PC-3 (cell line): Measurements from ENCODE around the gene DYNC2I2. TPM values are rescaled to one million over a fixed set of nuclear protein-coding genes. Genes with fewer than 3 reads are reported as not detected.

Source experiments
- ATAC-seq: fragments of 200-7000 bp; cut with Tn5 transposase; 2 replicates; pipeline ENCODE4 v1.9.1; 2020; ENCODE audit warnings: mild to moderate bottlenecking, moderate library complexity
- BruUV-seq: library from RNA; stranded (reverse); fragments of 400-500 nt; replicated peaks from 2 replicates; lab custom pipeline; 2021; lab: Mats Ljungman, UMichigan
- CTCF ChIA-PET: fragments of 300-600 bp; sonication (Branson Sonifier 250); formaldehyde crosslinking; loops from one replicate; lab custom pipeline; 2022; ENCODE audit warnings: antibody characterized with exemption; lab: Charles Lee
- POLR2A ChIA-PET: fragments of 300-600 bp; sonication (Branson Sonifier 250); formaldehyde crosslinking; loops from one replicate; lab custom pipeline; 2022; ENCODE audit warnings: antibody characterized with exemption; ENCODE audit not compliant: unreplicated experiment; lab: Charles Lee
- DNase-seq: peaks from one replicate; pipeline ENCODE4 v3.0.0-alpha.2; 2015
- H2AFZ ChIP-seq: fragments of 300-600 bp; sonication (generic); 2 replicates; pipeline ENCODE4 v1.6.0; 2016; ENCODE audit warnings: antibody characterized with exemption, low read length
- H3F3A ChIP-seq: fragments of 300-600 bp; sonication (generic); one replicate; pipeline ENCODE4 v1.6.0; 2017; ENCODE audit warnings: antibody characterized with exemption, low read length, control low read depth, mild to moderate bottlenecking; ENCODE audit not compliant: unreplicated experiment
- H3K27ac ChIP-seq: fragments of 300-600 bp; sonication (generic); 2 replicates; pipeline ENCODE4 v1.5.1; 2016; ENCODE audit warnings: mild to moderate bottlenecking, low read length
- H3K27me3 ChIP-seq: fragments of 300-600 bp; sonication (generic); 2 replicates; pipeline ENCODE4 v1.6.1; 2016; ENCODE audit warnings: low read length, mixed read lengths
- H3K36me3 ChIP-seq: fragments of 300-600 bp; sonication (generic); 2 replicates; pipeline ENCODE4 v1.6.1; 2016; ENCODE audit warnings: low read depth, mixed run types, low read length, mixed read lengths
- H3K4me1 ChIP-seq: fragments of 300-600 bp; sonication (generic); 2 replicates; pipeline ENCODE4 v1.5.1; 2016; ENCODE audit warnings: low read length; ENCODE audit not compliant: insufficient read depth
- H3K4me2 ChIP-seq: fragments of 300-600 bp; sonication (generic); 2 replicates; pipeline ENCODE4 v1.6.0; 2016; ENCODE audit warnings: low read length
- H3K4me3 ChIP-seq: fragments of 300-600 bp; sonication (generic); 2 replicates; pipeline ENCODE4 v1.5.1; 2016; ENCODE audit warnings: mild to moderate bottlenecking, low read length, mixed read lengths
- H3K79me2 ChIP-seq: fragments of 300-600 bp; sonication (generic); 2 replicates; pipeline ENCODE4 v1.6.1; 2017; ENCODE audit warnings: low read length, mixed read lengths
- H3K9ac ChIP-seq: fragments of 300-600 bp; sonication (generic); 2 replicates; pipeline ENCODE4 v1.6.0; 2016; ENCODE audit warnings: mild to moderate bottlenecking, low read length
- H3K9me2 ChIP-seq: fragments of 300-600 bp; sonication (generic); replicated peaks from 2 replicates; pipeline ENCODE4 v1.6.1; 2016; ENCODE audit warnings: mixed run types, low read length, mixed read lengths
- H3K9me3 ChIP-seq: fragments of 300-600 bp; sonication (generic); 2 replicates; pipeline ENCODE4 v1.6.1; 2016; ENCODE audit warnings: low read length, mixed read lengths
- H4K20me1 ChIP-seq: fragments of 300-600 bp; sonication (generic); 2 replicates; pipeline ENCODE4 v1.6.1; 2016; ENCODE audit warnings: low read length, mixed read lengths
- CTCF ChIP-seq: fragments of 300-600 bp; sonication (generic); conservative IDR thresholded peaks from 2 replicates; pipeline ENCODE4 v1.5.1; 2017; ENCODE audit warnings: antibody characterized with exemption, low read depth, mild to moderate bottlenecking, low read length
- EZH2 ChIP-seq: fragments of 300-600 bp; sonication (generic); IDR thresholded peaks from one replicate; pipeline ENCODE4 v1.6.1; 2017; ENCODE audit warnings: antibody characterized with exemption, mild to moderate bottlenecking, low read length; ENCODE audit not compliant: unreplicated experiment
- EZH2phosphoT487 ChIP-seq: fragments of 300-600 bp; sonication (generic); IDR thresholded peaks from 2 replicates; pipeline ENCODE4 v1.6.1; 2018; ENCODE audit warnings: mild to moderate bottlenecking, antibody characterized with exemption, low read length, borderline replicate concordance
- intact Hi-C: fragments of 100-400 bp; cut with micrococcal nuclease; formaldehyde crosslinking; loops from 2 replicates; pipeline ENCODE4 v1.9.0; 2023
- total RNA-seq: library from RNA; depleted of rRNA; stranded (reverse); fragments of >200 nt; gene quantifications from 2 replicates; pipeline ENCODE4 v1.2.3, GENCODE V29; 2014

Gene DYNC2I2
- total RNA-seq, 1 experiment from 2014 or later: 196 TPM

DNA sequence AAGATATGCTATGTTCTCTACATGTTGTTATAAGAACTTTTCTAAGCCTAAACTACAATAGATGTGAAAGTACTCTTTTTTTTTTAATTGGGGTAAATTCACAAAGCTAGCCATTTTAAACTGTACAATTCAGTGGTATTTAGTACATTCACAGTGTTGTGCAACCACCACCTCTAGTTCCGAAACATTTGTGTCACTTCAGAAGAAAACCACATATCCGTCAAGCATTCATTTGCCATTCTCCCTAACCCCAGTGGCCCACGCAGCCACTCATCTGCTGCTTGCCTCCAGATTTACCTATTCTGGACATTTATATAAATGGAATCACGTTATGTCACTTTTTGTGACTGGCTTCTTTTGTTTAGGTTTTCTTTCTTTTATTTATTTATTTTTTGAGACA lies 61.2 kb downstream of the DYNC2I2 start:
- peaks cover 35% of the 10 kb centered on the region for H3K36me3 ChIP-seq

DNA sequence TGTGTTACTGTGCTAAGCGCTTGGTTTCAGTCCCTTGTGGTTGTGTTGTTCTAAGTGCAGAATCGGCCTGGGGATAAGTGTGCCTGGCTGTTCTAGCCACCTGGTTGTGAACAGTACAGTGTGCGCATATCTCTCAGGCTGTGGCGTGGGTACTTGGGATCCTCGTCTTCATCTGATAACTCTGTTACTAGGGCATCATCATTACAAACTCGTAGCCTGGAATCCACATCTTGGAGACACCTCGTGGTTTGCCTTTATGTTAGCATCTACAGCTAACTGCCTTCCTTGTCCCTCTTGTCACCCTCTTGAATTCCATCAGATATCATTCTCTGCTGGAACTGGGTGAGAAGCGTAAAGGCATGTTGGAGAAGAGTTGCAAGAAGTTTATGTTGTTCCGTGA lies 62.8 kb downstream of the DYNC2I2 start:
- peaks cover 36% of the 10 kb centered on the region for H3K36me3 ChIP-seq
- no peaks in the 10 kb centered on the region for H3K9me3 ChIP-seq
- intact Hi-C loops: no loop called here
- CTCF ChIA-PET: no interaction called here
- no peak for TF ChIP-seq EZH2
- H4K20me1 ChIP-seq: 0 out of 2 replicates have a peak, but pooled peaks cover 3% of the 10 kb centered on the region
- BruUV-seq: no TSS peak
- ATAC-seq: no peak
- H3K27ac ChIP-seq: no peak overlapping the region
- POLR2A ChIA-PET: no interaction called here
- no peak overlapping the region for H3K4me3 ChIP-seq
- no peaks in the 10 kb centered on the region for H3K4me1 ChIP-seq
- DNase-seq: no peak
- no peaks in the 10 kb centered on the region for H3K79me2 ChIP-seq
- H3K9ac ChIP-seq: no peak overlapping the region
- no peaks in the 10 kb centered on the region for H3K9me2 ChIP-seq
- H3K27me3 ChIP-seq: no peaks in the 10 kb centered on the region
- H2AFZ ChIP-seq: no peak overlapping the region
- no peaks in the 10 kb centered on the region for H3F3A ChIP-seq
- no peak overlapping the region for H3K4me2 ChIP-seq

More for the DNA sequence above, 61.2 kb downstream of the DYNC2I2 start:
- no peak overlapping the region for H3K4me2 ChIP-seq
- 0 out of 2 replicates have a peak, but pooled peaks cover 3% of the 10 kb centered on the region for H4K20me1 ChIP-seq
- intact Hi-C loops: no loop called here
- ChIA-PET CTCF (no interaction called here), POLR2A (no interaction called here)
- DNase-seq (no peak), ATAC-seq (no peak)
- no peaks in the 10 kb centered on the region for H3K9me2 ChIP-seq
- TF ChIP-seq EZH2phosphoT487 (no peak), CTCF (no peak), EZH2 (no peak)
- H3K4me3 ChIP-seq: no peak overlapping the region
- H3F3A ChIP-seq: no peaks in the 10 kb centered on the region
- no peaks in the 10 kb centered on the region for H3K27me3 ChIP-seq
- no peak overlapping the region for H3K9ac ChIP-seq
- no peaks in the 10 kb centered on the region for H3K9me3 ChIP-seq
- H3K79me2 ChIP-seq: no peaks in the 10 kb centered on the region
- H3K27ac ChIP-seq: no peak overlapping the region
- H3K4me1 ChIP-seq: no peaks in the 10 kb centered on the region
- no TSS peak for BruUV-seq
- no peak overlapping the region for H2AFZ ChIP-seq

GRCh38 chr9:128593039-128593438 lies 63.6 kb downstream of the DYNC2I2 start:
- ATAC-seq: no peak
- no peaks in the 10 kb centered on the region for H3F3A ChIP-seq
- H3K4me2 ChIP-seq: no peak overlapping the region
- no peak overlapping the region for H2AFZ ChIP-seq
- H3K9me3 ChIP-seq: no peaks in the 10 kb centered on the region
- DNase-seq: no peak
- no peaks in the 10 kb centered on the region for H3K79me2 ChIP-seq
- H3K27ac ChIP-seq: no peak overlapping the region
- H3K36me3 ChIP-seq: peaks cover 34% of the 10 kb centered on the region
- TF ChIP-seq EZH2phosphoT487 (no peak), CTCF (no peak), EZH2 (no peak)
- ChIA-PET CTCF (no interaction called here), POLR2A (no interaction called here)
- H3K9me2 ChIP-seq: no peaks in the 10 kb centered on the region
- H3K9ac ChIP-seq: no peak overlapping the region
- H3K4me1 ChIP-seq: no peaks in the 10 kb centered on the region
- 0 out of 2 replicates have a peak, but pooled peaks cover 3% of the 10 kb centered on the region for H4K20me1 ChIP-seq
- intact Hi-C loops: no loop called here
- no TSS peak for BruUV-seq
- no peaks in the 10 kb centered on the region for H3K27me3 ChIP-seq
- no peak overlapping the region for H3K4me3 ChIP-seq
